Measurements from ENCODE around the gene AACS. TPM values are rescaled to one million over a fixed set of nuclear protein-coding genes. Genes with fewer than 3 reads are reported as not detected.

The AACS gene
- polyA plus RNA-seq, 1 donor (not counting 4 experiments of a cell fraction or from before 2014, with no cell fraction given), result 27.0 TPM

GRCh38 chr12:125152463-125152862 is 87.2 kb downstream of the AACS start:
- DNase-seq (ENCODE audit: low read depth, low spot score) (no peak), FAIRE-seq (no peak)
- Histone ChIP-seq H4K20me1 (ENCODE audit: control insufficient read depth, extremely low read depth, insufficient read depth, low read length) (no peaks in the 10 kb centered on the region), H3K9me3 (ENCODE audit: control insufficient read depth, low read depth, low read length) (no peaks in the 10 kb centered on the region), H3K79me2 (ENCODE audit: control insufficient read depth, insufficient read depth, low read length) (no peaks in the 10 kb centered on the region), H3K4me1 (ENCODE audit: control insufficient read depth, extremely low read depth, insufficient read depth, low read length) (peaks cover 12% of the 10 kb centered on the region), H3K9me1 (ENCODE audit: control insufficient read depth, extremely low read depth, insufficient read depth, low read length) (no peaks in the 10 kb centered on the region), H3K9ac (ENCODE audit: control insufficient read depth, extremely low read depth, insufficient read depth, low read length) (no peak overlapping the region), H3K27me3 (ENCODE audit: control insufficient read depth, extremely low read depth, insufficient read depth, low read length) (no peaks in the 10 kb centered on the region), H3K4me3 (ENCODE audit: control insufficient read depth in 2 of 3, extremely low read depth in 1 of 3, insufficient read depth in 2 of 3, low read depth in 1 of 3, low read length in 3 of 3) (no peak overlapping the region), H3K27ac (ENCODE audit: control insufficient read depth, insufficient read depth, low read length) (no peak overlapping the region), H2AFZ (ENCODE audit: control insufficient read depth, low read length) (no peak overlapping the region), H3K4me2 (ENCODE audit: control insufficient read depth, extremely low read depth, insufficient read depth, low read depth, low read length) (no peak overlapping the region), H3K36me3 (ENCODE audit: control insufficient read depth in 2 of 2, extremely low read depth in 1 of 2, insufficient read depth in 2 of 2, low read length in 2 of 2) (no peaks in the 10 kb centered on the region)
- TF ChIP-seq EZH2 (IDR thresholded peaks at IDR 0.05; ENCODE audit: low read length), result no peak
- TF ChIP-seq, protein P1, sequence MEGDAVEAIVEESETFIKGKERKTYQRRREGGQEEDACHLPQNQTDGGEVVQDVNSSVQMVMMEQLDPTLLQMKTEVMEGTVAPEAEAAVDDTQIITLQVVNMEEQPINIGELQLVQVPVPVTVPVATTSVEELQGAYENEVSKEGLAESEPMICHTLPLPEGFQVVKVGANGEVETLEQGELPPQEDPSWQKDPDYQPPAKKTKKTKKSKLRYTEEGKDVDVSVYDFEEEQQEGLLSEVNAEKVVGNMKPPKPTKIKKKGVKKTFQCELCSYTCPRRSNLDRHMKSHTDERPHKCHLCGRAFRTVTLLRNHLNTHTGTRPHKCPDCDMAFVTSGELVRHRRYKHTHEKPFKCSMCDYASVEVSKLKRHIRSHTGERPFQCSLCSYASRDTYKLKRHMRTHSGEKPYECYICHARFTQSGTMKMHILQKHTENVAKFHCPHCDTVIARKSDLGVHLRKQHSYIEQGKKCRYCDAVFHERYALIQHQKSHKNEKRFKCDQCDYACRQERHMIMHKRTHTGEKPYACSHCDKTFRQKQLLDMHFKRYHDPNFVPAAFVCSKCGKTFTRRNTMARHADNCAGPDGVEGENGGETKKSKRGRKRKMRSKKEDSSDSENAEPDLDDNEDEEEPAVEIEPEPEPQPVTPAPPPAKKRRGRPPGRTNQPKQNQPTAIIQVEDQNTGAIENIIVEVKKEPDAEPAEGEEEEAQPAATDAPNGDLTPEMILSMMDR (optimal IDR thresholded peaks at IDR 0.05 in 1 of 3, IDR thresholded peaks at IDR 0.05 in 1 of 3, conservative IDR thresholded peaks at IDR 0.05 in 1 of 3; ENCODE audit: extremely low read depth in 1 of 3, insufficient read depth in 2 of 3, low read length in 3 of 3), result no peak
- dilution Hi-C loops (cut with MboI; ENCODE audit: extremely low pct_ligation_motif_present, low sequenced_read_pairs), result no loop called here

DNA sequence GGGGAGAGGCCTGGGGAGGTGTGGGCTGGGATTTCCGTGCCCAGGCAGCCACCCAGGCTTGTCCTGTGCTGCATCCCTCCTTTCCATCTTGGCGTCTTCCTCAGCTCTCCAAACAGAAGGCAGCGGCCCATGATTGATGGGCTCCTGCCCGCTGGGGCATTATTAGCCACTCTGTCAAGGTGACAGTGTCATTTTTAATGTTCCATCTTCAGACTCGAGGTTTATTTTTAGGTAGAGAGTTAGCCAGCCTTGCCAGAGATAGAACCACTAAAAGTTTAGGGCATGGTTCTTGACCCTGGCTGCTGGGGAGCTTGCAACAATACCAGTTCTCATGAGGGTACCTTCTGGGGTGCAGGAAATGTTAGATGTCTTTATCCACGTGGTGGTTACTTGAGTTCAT is 90.1 kb downstream of the AACS start:
- Histone ChIP-seq H3K4me1 (ENCODE audit: control insufficient read depth, extremely low read depth, insufficient read depth, low read length) (no peaks in the 10 kb centered on the region), H3K79me2 (ENCODE audit: control insufficient read depth, insufficient read depth, low read length) (no peaks in the 10 kb centered on the region), H2AFZ (ENCODE audit: control insufficient read depth, low read length) (no peak overlapping the region), H3K9me3 (ENCODE audit: control insufficient read depth, low read depth, low read length) (no peaks in the 10 kb centered on the region), H3K27ac (ENCODE audit: control insufficient read depth, insufficient read depth, low read length) (no peak overlapping the region), H3K9me1 (ENCODE audit: control insufficient read depth, extremely low read depth, insufficient read depth, low read length) (no peaks in the 10 kb centered on the region), H3K4me2 (ENCODE audit: control insufficient read depth, extremely low read depth, insufficient read depth, low read depth, low read length) (no peak overlapping the region), H3K27me3 (ENCODE audit: control insufficient read depth, extremely low read depth, insufficient read depth, low read length) (no peaks in the 10 kb centered on the region), H3K4me3 (ENCODE audit: control insufficient read depth in 2 of 3, extremely low read depth in 1 of 3, insufficient read depth in 2 of 3, low read depth in 1 of 3, low read length in 3 of 3) (no peak overlapping the region), H3K9ac (ENCODE audit: control insufficient read depth, extremely low read depth, insufficient read depth, low read length) (no peak overlapping the region), H4K20me1 (ENCODE audit: control insufficient read depth, extremely low read depth, insufficient read depth, low read length) (no peaks in the 10 kb centered on the region), H3K36me3 (ENCODE audit: control insufficient read depth in 2 of 2, extremely low read depth in 1 of 2, insufficient read depth in 2 of 2, low read length in 2 of 2) (no peaks in the 10 kb centered on the region)
- no peak for TF ChIP-seq EZH2 (IDR thresholded peaks at IDR 0.05; ENCODE audit: low read length)
- TF ChIP-seq, protein P1 (optimal IDR thresholded peaks at IDR 0.05 in 1 of 3, IDR thresholded peaks at IDR 0.05 in 1 of 3, conservative IDR thresholded peaks at IDR 0.05 in 1 of 3; ENCODE audit: extremely low read depth in 1 of 3, insufficient read depth in 2 of 3, low read length in 3 of 3), result no peak
- FAIRE-seq (no peak), DNase-seq (ENCODE audit: low read depth, low spot score) (no peak)
- dilution Hi-C loops (cut with MboI; ENCODE audit: extremely low pct_ligation_motif_present, low sequenced_read_pairs), result no loop called here
